HCT116 (cell line): ENCODE measurements around the gene ZNF346. TPM values are rescaled to one million over a fixed set of nuclear protein-coding genes. Genes with fewer than 3 reads are reported as not detected.

Experiments
- ATAC-seq: fragments of 200-7000 bp; cut with Tn5 transposase; 2 replicates; pipeline ENCODE4 v1.9.1; 2020; ENCODE audit warnings: mild to moderate bottlenecking, moderate library complexity
- BruUV-seq: library from RNA; stranded (reverse); fragments of 400-500 nt; replicated peaks from 2 replicates; lab custom pipeline; 2021; lab: Mats Ljungman, UMichigan
- CTCF ChIA-PET: fragments of 300-600 bp; sonication (Branson Sonifier 250); formaldehyde crosslinking; loops from one replicate; lab custom pipeline; 2021; ENCODE audit warnings: antibody characterized with exemption; lab: Charles Lee
- POLR2A ChIA-PET: fragments of 300-600, 350-600 bp; sonication (Branson Sonifier 250); formaldehyde crosslinking; loops from one replicate; lab custom pipeline; 2021; ENCODE audit warnings: antibody characterized with exemption; lab: Charles Lee
- RAD21 ChIA-PET, 2 experiments: fragments of 300-600 bp; sonication (Branson Sonifier 250); formaldehyde crosslinking; loops; one replicate each; lab custom pipeline; 2023; ENCODE audit warnings: low total read pairs in 2 of 2; ENCODE audit not compliant: uncharacterized antibody in 2 of 2, unreplicated experiment in 2 of 2, low non-redundant PET in 1 of 2; lab: Charles Lee
- DNase-seq: peaks from one replicate; pipeline ENCODE4 v3.0.0-alpha.2; 2010; ENCODE audit warnings: low read depth, low spot score
- H2AFZ ChIP-seq: fragments of 200-600 bp; shearing (Covaris generic), sonication (generic); 2 replicates; pipeline ENCODE4 v1.6.1; 2017; ENCODE audit warnings: low read depth, mixed run types, mixed read lengths, antibody characterized with exemption, low read length; ENCODE audit not compliant: poor library complexity, severe bottlenecking
- H3K27ac ChIP-seq: 2 replicates; pipeline ENCODE4 v1.5.1; 2012; ENCODE audit warnings: low read depth, low read length
- H3K27me3 ChIP-seq: fragments of 200-600 bp; sonication (generic); 2 replicates; pipeline ENCODE4 v1.6.1; 2016; ENCODE audit warnings: mixed run types, low read length, mixed read lengths; ENCODE audit not compliant: insufficient read depth
- H3K36me3 ChIP-seq, 2 experiments: fragments of 200-500 bp in 1 of 2; fragments of 200-600 bp in 1 of 2; sonication (Bioruptor generic) in 1 of 2; sonication (generic) in 1 of 2; 2 replicates each; pipeline versions ENCODE4 v1.5.1 to v1.6.1; 2014 to 2016; ENCODE audit warnings: low read length in 2 of 2, inconsistent platforms in 1 of 2, mixed read lengths in 1 of 2, mixed run types in 1 of 2; ENCODE audit not compliant: insufficient read depth in 2 of 2, control insufficient read depth in 1 of 2
- H3K4me1 ChIP-seq, 2 experiments: fragments of 200-600 bp in 1 of 2; sonication (generic) in 1 of 2; 2 replicates each; pipeline versions ENCODE4 v1.5.1 to v1.6.1; 2012 to 2017; ENCODE audit warnings: low read length in 2 of 2, inconsistent platforms in 1 of 2, mild to moderate bottlenecking in 1 of 2, mixed read lengths in 1 of 2, mixed run types in 1 of 2, moderate library complexity in 1 of 2; ENCODE audit not compliant: insufficient read depth in 2 of 2, control insufficient read depth in 1 of 2
- H3K4me2 ChIP-seq: fragments of 200-600 bp; sonication (generic); 2 replicates; pipeline ENCODE4 v1.6.1; 2017; ENCODE audit warnings: mixed run types, low read length, mixed read lengths
- H3K4me3 ChIP-seq, 2 experiments: fragments of 200-600 bp in 1 of 2; sonication (generic) in 1 of 2; replicated peaks in 1 of 2; 2 replicates each; pipeline ENCODE4 v1.5.1; 2011 to 2016; ENCODE audit warnings: low read length in 2 of 2, control low read depth in 1 of 2, low read depth in 1 of 2, mild to moderate bottlenecking in 1 of 2, mixed read lengths in 1 of 2, mixed run types in 1 of 2
- H3K79me2 ChIP-seq: fragments of 200-600 bp; sonication (generic); 2 replicates; pipeline ENCODE4 v1.6.1; 2017; ENCODE audit warnings: mild to moderate bottlenecking, mixed run types, low read length, moderate library complexity, mixed read lengths; ENCODE audit not compliant: insufficient read depth
- H3K9ac ChIP-seq: fragments of 200-600 bp; sonication (generic); 2 replicates; pipeline ENCODE4 v1.6.1; 2016; ENCODE audit warnings: low read length, mixed read lengths
- H3K9me2 ChIP-seq: fragments of 200-600 bp; sonication (generic), shearing (Covaris generic); 2 replicates; pipeline ENCODE4 v1.6.1; 2017; ENCODE audit warnings: mixed run types, mild to moderate bottlenecking, moderate library complexity; ENCODE audit not compliant: insufficient read depth
- H3K9me3 ChIP-seq, 2 experiments: fragments of 200-500 bp in 1 of 2; fragments of 200-600 bp in 1 of 2; sonication (Bioruptor generic) in 1 of 2; sonication (generic) in 1 of 2; 2 replicates each; pipeline ENCODE4 v1.6.1; 2014 to 2017; ENCODE audit warnings: low read length in 2 of 2, mixed read lengths in 2 of 2, inconsistent platforms in 1 of 2, low read depth in 1 of 2, mild to moderate bottlenecking in 1 of 2, mixed run types in 1 of 2, moderate library complexity in 1 of 2; ENCODE audit not compliant: control insufficient read depth in 1 of 2, insufficient read depth in 1 of 2
- H4K20me1 ChIP-seq: fragments of 200-600 bp; sonication (generic), shearing (Covaris generic); 2 replicates; pipeline ENCODE4 v1.6.1; 2017; ENCODE audit warnings: mixed run types, mild to moderate bottlenecking, moderate library complexity; ENCODE audit not compliant: insufficient read depth
- CBX3 ChIP-seq: IDR thresholded peaks from 2 replicates; pipeline ENCODE4 v1.6.1; 2012; ENCODE audit warnings: low read depth
- EGR1 ChIP-seq: IDR thresholded peaks from 2 replicates; pipeline ENCODE4 v1.6.1; 2012; ENCODE audit warnings: low read depth
- ELF1 ChIP-seq: IDR thresholded peaks from 2 replicates; pipeline ENCODE4 v1.6.1; 2012; ENCODE audit warnings: low read depth, borderline replicate concordance
- EZH2phosphoT487 ChIP-seq: fragments of 200-600 bp; IDR thresholded peaks from 2 replicates; pipeline ENCODE4 v1.6.1; 2018; ENCODE audit warnings: antibody characterized with exemption, borderline replicate concordance
- FOSL1 ChIP-seq: IDR thresholded peaks from 2 replicates; pipeline ENCODE4 v1.6.1; 2012; ENCODE audit warnings: low read depth
- POLR2A ChIP-seq: IDR thresholded peaks from 2 replicates; pipeline ENCODE4 v1.7.0; 2011; ENCODE audit warnings: borderline replicate concordance; ENCODE audit not compliant: insufficient read depth, insufficient read length; ENCODE audit errors: extremely low read depth
- POLR2AphosphoS5 ChIP-seq: IDR thresholded peaks from 2 replicates; pipeline ENCODE4 v1.6.1; 2011; ENCODE audit warnings: mild to moderate bottlenecking, low read depth, low read length, moderate library complexity
- SP1 ChIP-seq: IDR thresholded peaks from 2 replicates; pipeline ENCODE4 v1.6.1; 2012; ENCODE audit warnings: low read depth
- SRF ChIP-seq: IDR thresholded peaks from 2 replicates; pipeline ENCODE4 v1.6.1; 2012; ENCODE audit warnings: low read depth
- TCF7L2 ChIP-seq: IDR thresholded peaks from 2 replicates; pipeline ENCODE4 v1.7.0; 2011; ENCODE audit warnings: borderline replicate concordance, inconsistent platforms; ENCODE audit not compliant: insufficient read depth, insufficient read length; ENCODE audit errors: extremely low read depth
- YY1 ChIP-seq: IDR thresholded peaks from 2 replicates; pipeline ENCODE4 v1.6.1; 2011; ENCODE audit warnings: low read length, low read depth, moderate library complexity, mild to moderate bottlenecking; ENCODE audit not compliant: insufficient replicate concordance; ENCODE audit errors: extremely low read depth
- ZFX ChIP-seq: fragments of 450-650 bp; IDR thresholded peaks from 2 replicates; pipeline ENCODE4 v1.6.1; 2017
- ZNF274 ChIP-seq: fragments of 200-500 bp; sonication (Bioruptor generic); IDR thresholded peaks from 2 replicates; pipeline ENCODE4 v1.6.1; 2014; ENCODE audit warnings: mild to moderate bottlenecking, low read depth, low read length, inconsistent platforms
- intact Hi-C: fragments of 100-400 bp; cut with micrococcal nuclease; formaldehyde crosslinking; loops from 2 replicates; pipeline ENCODE4 v1.10.0; 2022
- total RNA-seq: library from RNA; stranded (reverse); gene quantifications from one replicate; pipeline ENCODE4 v1.2.1, GENCODE V29; 2021; ENCODE audit not compliant: unreplicated experiment
- TF ChIP-seq, protein P1 (sequence below): IDR thresholded peaks from 2 replicates; pipeline ENCODE4 v1.6.1; 2012; ENCODE audit warnings: low read depth
- TF ChIP-seq, protein P2 (sequence below): IDR thresholded peaks from 2 replicates; pipeline ENCODE4 v1.6.1; 2011; ENCODE audit warnings: mild to moderate bottlenecking, low read length, moderate library complexity; ENCODE audit not compliant: insufficient replicate concordance; ENCODE audit errors: extremely low read depth
- TF ChIP-seq, protein P3 (sequence below): IDR thresholded peaks from 2 replicates; pipeline ENCODE4 v1.6.1; 2012
- TF ChIP-seq, protein P4 (sequence below), 3 experiments: fragments of 200-600 bp in 1 of 3; sonication (generic) in 1 of 3; IDR thresholded peaks in 2 of 3; conservative IDR thresholded peaks in 1 of 3; 2 replicates each; pipeline ENCODE4 v1.5.1; 2012 to 2017; ENCODE audit warnings: low read depth in 2 of 3, low read length in 2 of 3, antibody characterized with exemption in 1 of 3, borderline replicate concordance in 1 of 3, control low read depth in 1 of 3, mild to moderate bottlenecking in 1 of 3, mixed read lengths in 1 of 3, mixed run types in 1 of 3, moderate library complexity in 1 of 3; ENCODE audit not compliant: insufficient read depth in 1 of 3

Gene ZNF346
- total RNA-seq, 1 experiment from 2014 or later = 13.7 TPM

- Histone ChIP-seq H3K36me3 (peaks cover 0 to 5% of the 10 kb centered on the region in 2 experiments; a peak in 1 of 4 replicates), H3K79me2 (no peaks in the 10 kb centered on the region), H3K9me2 (no peaks in the 10 kb centered on the region), H3K27me3 (no peaks in the 10 kb centered on the region), H2AFZ (no peak overlapping the region), H3K4me1 (peaks cover 0 to 6% of the 10 kb centered on the region in 2 experiments; a peak in 1 of 4 replicates), H3K9me3 (no peaks in the 10 kb centered on the region), H3K4me3 (no peak overlapping the region), H4K20me1 (no peaks in the 10 kb centered on the region), H3K27ac (no peak overlapping the region), H3K4me2 (no peak overlapping the region), H3K9ac (no peak overlapping the region)
- DNase-seq = no peak
- ChIA-PET CTCF (interaction anchor here (1.0 kb wide), 1 partner anchor 11 kb away, joined by 3 read pairs; the partner anchor contains the start of gene FGFR4), POLR2A (interaction anchor here (0.5 kb wide), 1 partner anchor 296 kb away, joined by 3 read pairs; no protein-coding TSS in a partner anchor), RAD21 (no interaction called here)
- ATAC-seq = 0 out of 2 replicates have a peak, but pooled peaks have one; percentile 4
- TSS peak; percentile 40 for BruUV-seq
- intact Hi-C loops = no loop called here
- TF ChIP-seq, protein P1, sequence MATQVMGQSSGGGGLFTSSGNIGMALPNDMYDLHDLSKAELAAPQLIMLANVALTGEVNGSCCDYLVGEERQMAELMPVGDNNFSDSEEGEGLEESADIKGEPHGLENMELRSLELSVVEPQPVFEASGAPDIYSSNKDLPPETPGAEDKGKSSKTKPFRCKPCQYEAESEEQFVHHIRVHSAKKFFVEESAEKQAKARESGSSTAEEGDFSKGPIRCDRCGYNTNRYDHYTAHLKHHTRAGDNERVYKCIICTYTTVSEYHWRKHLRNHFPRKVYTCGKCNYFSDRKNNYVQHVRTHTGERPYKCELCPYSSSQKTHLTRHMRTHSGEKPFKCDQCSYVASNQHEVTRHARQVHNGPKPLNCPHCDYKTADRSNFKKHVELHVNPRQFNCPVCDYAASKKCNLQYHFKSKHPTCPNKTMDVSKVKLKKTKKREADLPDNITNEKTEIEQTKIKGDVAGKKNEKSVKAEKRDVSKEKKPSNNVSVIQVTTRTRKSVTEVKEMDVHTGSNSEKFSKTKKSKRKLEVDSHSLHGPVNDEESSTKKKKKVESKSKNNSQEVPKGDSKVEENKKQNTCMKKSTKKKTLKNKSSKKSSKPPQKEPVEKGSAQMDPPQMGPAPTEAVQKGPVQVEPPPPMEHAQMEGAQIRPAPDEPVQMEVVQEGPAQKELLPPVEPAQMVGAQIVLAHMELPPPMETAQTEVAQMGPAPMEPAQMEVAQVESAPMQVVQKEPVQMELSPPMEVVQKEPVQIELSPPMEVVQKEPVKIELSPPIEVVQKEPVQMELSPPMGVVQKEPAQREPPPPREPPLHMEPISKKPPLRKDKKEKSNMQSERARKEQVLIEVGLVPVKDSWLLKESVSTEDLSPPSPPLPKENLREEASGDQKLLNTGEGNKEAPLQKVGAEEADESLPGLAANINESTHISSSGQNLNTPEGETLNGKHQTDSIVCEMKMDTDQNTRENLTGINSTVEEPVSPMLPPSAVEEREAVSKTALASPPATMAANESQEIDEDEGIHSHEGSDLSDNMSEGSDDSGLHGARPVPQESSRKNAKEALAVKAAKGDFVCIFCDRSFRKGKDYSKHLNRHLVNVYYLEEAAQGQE = no peak
- TF ChIP-seq SP1 = no peak
- TF ChIP-seq ELF1 = no peak
- no peak for TF ChIP-seq ZNF274
- TF ChIP-seq SRF = no peak
- TF ChIP-seq ZFX = no peak
- no peak for TF ChIP-seq EZH2phosphoT487
- TF ChIP-seq, protein P2, sequence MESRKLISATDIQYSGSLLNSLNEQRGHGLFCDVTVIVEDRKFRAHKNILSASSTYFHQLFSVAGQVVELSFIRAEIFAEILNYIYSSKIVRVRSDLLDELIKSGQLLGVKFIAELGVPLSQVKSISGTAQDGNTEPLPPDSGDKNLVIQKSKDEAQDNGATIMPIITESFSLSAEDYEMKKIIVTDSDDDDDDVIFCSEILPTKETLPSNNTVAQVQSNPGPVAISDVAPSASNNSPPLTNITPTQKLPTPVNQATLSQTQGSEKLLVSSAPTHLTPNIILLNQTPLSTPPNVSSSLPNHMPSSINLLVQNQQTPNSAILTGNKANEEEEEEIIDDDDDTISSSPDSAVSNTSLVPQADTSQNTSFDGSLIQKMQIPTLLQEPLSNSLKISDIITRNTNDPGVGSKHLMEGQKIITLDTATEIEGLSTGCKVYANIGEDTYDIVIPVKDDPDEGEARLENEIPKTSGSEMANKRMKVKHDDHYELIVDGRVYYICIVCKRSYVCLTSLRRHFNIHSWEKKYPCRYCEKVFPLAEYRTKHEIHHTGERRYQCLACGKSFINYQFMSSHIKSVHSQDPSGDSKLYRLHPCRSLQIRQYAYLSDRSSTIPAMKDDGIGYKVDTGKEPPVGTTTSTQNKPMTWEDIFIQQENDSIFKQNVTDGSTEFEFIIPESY = no peak
- TF ChIP-seq EGR1 = no peak
- no peak for TF ChIP-seq CBX3
- no peak for TF ChIP-seq TCF7L2
- no peak for TF ChIP-seq YY1
- TF ChIP-seq POLR2A = no peak
- TF ChIP-seq POLR2AphosphoS5 = no peak
- no peak for TF ChIP-seq FOSL1
- TF ChIP-seq, protein P3, sequence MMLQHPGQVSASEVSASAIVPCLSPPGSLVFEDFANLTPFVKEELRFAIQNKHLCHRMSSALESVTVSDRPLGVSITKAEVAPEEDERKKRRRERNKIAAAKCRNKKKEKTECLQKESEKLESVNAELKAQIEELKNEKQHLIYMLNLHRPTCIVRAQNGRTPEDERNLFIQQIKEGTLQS = no peak
- TF ChIP-seq, protein P4, sequence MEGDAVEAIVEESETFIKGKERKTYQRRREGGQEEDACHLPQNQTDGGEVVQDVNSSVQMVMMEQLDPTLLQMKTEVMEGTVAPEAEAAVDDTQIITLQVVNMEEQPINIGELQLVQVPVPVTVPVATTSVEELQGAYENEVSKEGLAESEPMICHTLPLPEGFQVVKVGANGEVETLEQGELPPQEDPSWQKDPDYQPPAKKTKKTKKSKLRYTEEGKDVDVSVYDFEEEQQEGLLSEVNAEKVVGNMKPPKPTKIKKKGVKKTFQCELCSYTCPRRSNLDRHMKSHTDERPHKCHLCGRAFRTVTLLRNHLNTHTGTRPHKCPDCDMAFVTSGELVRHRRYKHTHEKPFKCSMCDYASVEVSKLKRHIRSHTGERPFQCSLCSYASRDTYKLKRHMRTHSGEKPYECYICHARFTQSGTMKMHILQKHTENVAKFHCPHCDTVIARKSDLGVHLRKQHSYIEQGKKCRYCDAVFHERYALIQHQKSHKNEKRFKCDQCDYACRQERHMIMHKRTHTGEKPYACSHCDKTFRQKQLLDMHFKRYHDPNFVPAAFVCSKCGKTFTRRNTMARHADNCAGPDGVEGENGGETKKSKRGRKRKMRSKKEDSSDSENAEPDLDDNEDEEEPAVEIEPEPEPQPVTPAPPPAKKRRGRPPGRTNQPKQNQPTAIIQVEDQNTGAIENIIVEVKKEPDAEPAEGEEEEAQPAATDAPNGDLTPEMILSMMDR (IDR thresholded peaks at IDR 0.05 in 2 of 3, conservative IDR thresholded peaks at IDR 0.05 in 1 of 3; ENCODE audit: borderline replicate concordance in 1 of 3, insufficient read depth in 1 of 3, low read depth in 2 of 3, low read length in 2 of 3) = no peak
Observed at GRCh38 chr5:177097016-177097985, 74.8 kb downstream of the ZNF346 start.
